ENCODE measurements around the gene PDK1. TPM values are rescaled to one million over a fixed set of nuclear protein-coding genes. Genes with fewer than 3 reads are reported as not detected.

PDK1 gene
- total RNA-seq, 2 donors from 2014 or later = 26.6 to 33.0 TPM

DNA sequence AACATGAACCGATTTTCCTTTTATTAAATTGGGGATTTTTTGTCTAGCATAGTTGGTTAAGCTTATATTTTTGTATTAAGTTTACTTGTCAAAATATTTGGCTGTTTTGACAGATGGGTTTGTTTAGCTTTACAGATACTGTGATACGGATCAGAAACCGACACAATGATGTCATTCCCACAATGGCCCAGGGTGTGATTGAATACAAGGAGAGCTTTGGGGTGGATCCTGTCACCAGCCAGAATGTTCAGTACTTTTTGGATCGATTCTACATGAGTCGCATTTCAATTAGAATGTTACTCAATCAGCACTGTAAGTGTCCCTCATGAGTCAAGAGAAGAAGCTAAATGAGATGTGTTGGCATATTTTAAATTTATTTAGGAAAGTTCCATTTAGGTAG lies 8.5 kb downstream of the PDK1 start:
- Histone ChIP-seq H3K9me3 (no peaks in the 10 kb centered on the region), H3K36me3 (peaks cover 6% of the 10 kb centered on the region), H3K4me1 (peaks cover 0 to 8% of the 10 kb centered on the region in 2 donors), H3K4me3 (no peak overlapping the region), H3K27me3 (no peaks in the 10 kb centered on the region), H3K27ac (no peak overlapping the region)
- TF ChIP-seq CTCF (IDR thresholded peaks at IDR 0.05) = no peak
- DNase-seq (ENCODE audit: low spot score) = no peak

- no peaks in the 10 kb centered on the region for H3K27me3 ChIP-seq
- peaks cover 0 to 21% of the 10 kb centered on the region in 2 donors for H3K9me3 ChIP-seq
- DNase-seq (ENCODE audit: low spot score) = no peak
- TF ChIP-seq CTCF (IDR thresholded peaks at IDR 0.05) = no peak
- H3K27ac ChIP-seq = no peak overlapping the region
- H3K36me3 ChIP-seq = peaks cover 35% of the 10 kb centered on the region
- H3K4me1 ChIP-seq = no peaks in the 10 kb centered on the region
- H3K4me3 ChIP-seq = no peak overlapping the region
Measured at GRCh38 chr2:172571245-172571644, 15.4 kb downstream of the PDK1 start.

DNA sequence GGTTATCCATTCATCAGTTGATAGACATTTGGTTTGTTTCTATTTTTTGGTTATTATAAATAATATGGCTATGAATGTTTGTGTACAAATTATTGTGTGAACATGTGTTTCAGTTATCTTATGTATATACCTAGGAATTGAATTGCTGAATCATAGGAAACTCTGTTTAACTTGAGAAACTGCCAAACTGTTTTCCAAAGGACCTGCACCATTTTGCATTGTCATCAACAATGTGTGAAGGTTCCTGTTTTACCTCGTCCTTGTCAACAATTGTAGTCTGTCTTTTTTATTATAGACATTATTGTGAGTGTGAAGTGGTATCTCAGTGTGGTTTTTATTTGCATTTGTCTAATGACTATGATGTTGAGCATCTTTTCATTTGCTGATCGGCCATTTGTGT lies 17.1 kb downstream of the PDK1 start:
- peaks cover 38% of the 10 kb centered on the region for H3K36me3 ChIP-seq
- H3K9me3 ChIP-seq = peaks cover 6 to 33% of the 10 kb centered on the region in 2 donors
- no peak for TF ChIP-seq CTCF (IDR thresholded peaks at IDR 0.05)
- DNase-seq (ENCODE audit: low spot score) = no peak
- no peaks in the 10 kb centered on the region for H3K27me3 ChIP-seq
- H3K27ac ChIP-seq = no peak overlapping the region
- no peaks in the 10 kb centered on the region for H3K4me1 ChIP-seq
- no peak overlapping the region for H3K4me3 ChIP-seq

- no peak for DNase-seq (ENCODE audit: low spot score)
- no peaks in the 10 kb centered on the region for H3K27me3 ChIP-seq
- H3K27ac ChIP-seq = no peak overlapping the region
- no peak for TF ChIP-seq CTCF (IDR thresholded peaks at IDR 0.05)
- no peaks in the 10 kb centered on the region for H3K4me1 ChIP-seq
- peaks cover 39% of the 10 kb centered on the region for H3K36me3 ChIP-seq
- H3K4me3 ChIP-seq = no peak overlapping the region
- H3K9me3 ChIP-seq = peaks cover 7 to 43% of the 10 kb centered on the region in 2 donors
Measured at GRCh38 chr2:172574965-172575364, 19.1 kb downstream of the PDK1 start.

DNA sequence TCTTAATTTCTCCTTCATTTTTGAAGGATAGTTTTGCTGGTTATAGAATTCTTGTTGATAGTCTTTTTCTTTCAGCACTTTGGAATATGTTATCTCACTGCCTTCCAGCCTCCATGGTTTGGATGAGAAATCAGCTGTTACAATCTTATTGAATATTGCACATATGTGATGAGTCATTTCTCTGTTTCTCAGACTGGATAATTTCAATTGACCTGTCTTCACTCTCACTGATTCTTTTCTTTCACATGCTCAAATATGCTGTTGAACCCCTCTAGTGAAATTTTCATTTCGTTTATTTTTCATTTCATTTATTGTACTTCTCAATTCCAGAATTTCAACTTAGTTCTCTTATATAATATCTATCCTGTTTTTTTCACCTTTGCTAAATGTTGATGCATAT lies 22.2 kb downstream of the PDK1 start:
- H3K27ac ChIP-seq = no peak overlapping the region
- no peak overlapping the region for H3K4me3 ChIP-seq
- no peak for DNase-seq (ENCODE audit: low spot score)
- H3K4me1 ChIP-seq = no peaks in the 10 kb centered on the region
- peaks cover 28% of the 10 kb centered on the region for H3K36me3 ChIP-seq
- TF ChIP-seq CTCF (IDR thresholded peaks at IDR 0.05) = no peak
- no peaks in the 10 kb centered on the region for H3K27me3 ChIP-seq
- H3K9me3 ChIP-seq = peaks cover 7 to 43% of the 10 kb centered on the region in 2 donors

GRCh38 chr2:172578860-172579512 lies 23.1 kb downstream of the PDK1 start:
- no peak for TF ChIP-seq CTCF (IDR thresholded peaks at IDR 0.05)
- Histone ChIP-seq H3K9me3 (peaks cover 7 to 43% of the 10 kb centered on the region in 2 donors), H3K4me3 (no peak overlapping the region), H3K27ac (no peak overlapping the region), H3K4me1 (no peaks in the 10 kb centered on the region), H3K27me3 (no peaks in the 10 kb centered on the region), H3K36me3 (peaks cover 21% of the 10 kb centered on the region)
- no peak for DNase-seq (ENCODE audit: low spot score)
